ENCODE data around the gene CPEB3.

Gene CPEB3

DNA sequence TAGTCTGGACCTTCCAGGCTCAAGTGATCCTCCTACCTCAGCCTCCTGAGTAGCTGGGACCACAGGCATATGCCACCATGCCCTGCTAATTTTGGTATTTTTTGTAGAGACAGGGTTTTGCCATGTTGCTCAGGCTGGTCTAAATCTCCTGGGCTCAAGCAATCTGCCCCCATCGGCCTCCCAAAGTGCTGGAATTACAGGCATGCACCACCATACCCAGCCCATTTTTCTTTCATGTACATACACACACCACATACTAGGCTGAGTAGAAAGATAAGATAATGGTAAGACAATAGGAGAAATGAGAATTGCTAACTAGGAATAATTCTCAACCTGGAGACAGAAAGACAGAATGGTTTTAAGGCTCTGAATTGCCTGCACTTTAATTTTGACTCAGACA, 83.8 kb downstream of the CPEB3 start:
- H3K4me1 Mint-ChIP-seq (ENCODE audit: low read depth): peaks cover 9% of the 10 kb centered on the region
- no peaks in the 10 kb centered on the region for H3K36me3 Mint-ChIP-seq (ENCODE audit: low read depth)
- H3K4me3 Mint-ChIP-seq: no peak overlapping the region
- no peak overlapping the region for H3K27ac Mint-ChIP-seq
- no peaks in the 10 kb centered on the region for H3K9me3 Mint-ChIP-seq
- no peaks in the 10 kb centered on the region for H3K27me3 Mint-ChIP-seq

GRCh38 chr10:92203919-92204623, 86.8 kb downstream of the CPEB3 start:
- Mint-ChIP-seq H3K27ac (no peak overlapping the region), H3K27me3 (no peaks in the 10 kb centered on the region), H3K4me1 (ENCODE audit: low read depth) (no peaks in the 10 kb centered on the region), H3K36me3 (ENCODE audit: low read depth) (no peaks in the 10 kb centered on the region), H3K4me3 (no peak overlapping the region), H3K9me3 (no peaks in the 10 kb centered on the region)

GRCh38 chr10:92202536-92202935, 88.3 kb downstream of the CPEB3 start:
- Mint-ChIP-seq H3K27ac (no peak overlapping the region), H3K9me3 (no peaks in the 10 kb centered on the region), H3K4me3 (no peak overlapping the region), H3K36me3 (ENCODE audit: low read depth) (no peaks in the 10 kb centered on the region), H3K27me3 (no peaks in the 10 kb centered on the region), H3K4me1 (ENCODE audit: low read depth) (no peaks in the 10 kb centered on the region)

DNA sequence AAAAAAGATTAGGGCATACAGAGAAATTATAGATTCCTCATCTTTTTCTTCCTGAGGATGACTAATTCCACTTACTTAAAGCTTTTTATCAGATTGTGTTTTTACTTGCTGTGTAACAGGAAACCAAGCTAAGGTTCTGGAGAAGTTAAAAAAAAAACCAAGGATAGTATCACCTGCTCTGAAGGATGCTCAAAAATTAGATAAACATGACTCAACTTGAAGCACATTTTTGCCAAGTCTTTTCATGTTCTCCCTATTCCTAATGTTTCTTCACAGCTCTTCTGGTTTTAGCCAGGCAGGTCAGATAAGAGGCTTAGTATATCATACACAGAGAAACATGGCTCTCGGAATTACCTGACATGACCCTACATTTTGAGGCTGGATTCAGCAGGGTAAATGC, 90.3 kb downstream of the CPEB3 start:
- H3K9me3 Mint-ChIP-seq: no peaks in the 10 kb centered on the region
- no peak overlapping the region for H3K27ac Mint-ChIP-seq
- no peak overlapping the region for H3K4me3 Mint-ChIP-seq
- H3K4me1 Mint-ChIP-seq (ENCODE audit: low read depth): no peaks in the 10 kb centered on the region
- no peaks in the 10 kb centered on the region for H3K27me3 Mint-ChIP-seq
- H3K36me3 Mint-ChIP-seq (ENCODE audit: low read depth): no peaks in the 10 kb centered on the region

GRCh38 chr10:92187101-92187500, 103.8 kb downstream of the CPEB3 start:
- Mint-ChIP-seq H3K4me1 (ENCODE audit: low read depth) (no peaks in the 10 kb centered on the region), H3K4me3 (no peak overlapping the region), H3K9me3 (no peaks in the 10 kb centered on the region), H3K36me3 (ENCODE audit: low read depth) (no peaks in the 10 kb centered on the region), H3K27ac (no peak overlapping the region), H3K27me3 (no peaks in the 10 kb centered on the region)

GRCh38 chr10:92184977-92185376, 105.9 kb downstream of the CPEB3 start:
- Mint-ChIP-seq H3K27me3 (no peaks in the 10 kb centered on the region), H3K27ac (no peak overlapping the region), H3K4me3 (no peak overlapping the region), H3K36me3 (ENCODE audit: low read depth) (no peaks in the 10 kb centered on the region), H3K4me1 (ENCODE audit: low read depth) (no peaks in the 10 kb centered on the region), H3K9me3 (no peaks in the 10 kb centered on the region)

GRCh38 chr10:92183199-92183598, 107.7 kb downstream of the CPEB3 start:
- no peaks in the 10 kb centered on the region for H3K27me3 Mint-ChIP-seq
- H3K4me1 Mint-ChIP-seq (ENCODE audit: low read depth): no peaks in the 10 kb centered on the region
- H3K4me3 Mint-ChIP-seq: no peak overlapping the region
- H3K36me3 Mint-ChIP-seq (ENCODE audit: low read depth): peaks cover 4% of the 10 kb centered on the region
- H3K27ac Mint-ChIP-seq: no peak overlapping the region
- H3K9me3 Mint-ChIP-seq: no peaks in the 10 kb centered on the region

DNA sequence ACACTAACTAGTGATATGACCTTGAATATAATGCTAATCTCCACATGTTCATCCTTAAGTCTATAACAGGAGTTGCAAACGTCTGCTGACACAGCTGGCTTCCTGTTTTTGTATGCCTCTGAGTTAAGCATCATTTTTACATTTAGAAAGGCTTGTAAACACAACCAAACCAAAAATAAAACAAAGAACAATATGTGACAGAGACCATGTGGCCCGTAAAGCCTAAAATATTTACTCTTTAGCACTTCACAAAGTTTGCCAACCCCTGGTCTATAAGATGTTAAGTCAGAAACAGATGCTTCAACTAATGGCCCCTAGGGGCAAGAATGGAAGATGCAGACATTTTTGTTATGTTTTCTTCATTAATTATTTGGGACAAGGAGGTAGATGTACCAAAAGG, 109.3 kb downstream of the CPEB3 start:
- no peak overlapping the region for H3K4me3 Mint-ChIP-seq
- no peak overlapping the region for H3K27ac Mint-ChIP-seq
- H3K36me3 Mint-ChIP-seq (ENCODE audit: low read depth): peaks cover 7% of the 10 kb centered on the region
- no peaks in the 10 kb centered on the region for H3K4me1 Mint-ChIP-seq (ENCODE audit: low read depth)
- no peaks in the 10 kb centered on the region for H3K27me3 Mint-ChIP-seq
- no peaks in the 10 kb centered on the region for H3K9me3 Mint-ChIP-seq

DNA sequence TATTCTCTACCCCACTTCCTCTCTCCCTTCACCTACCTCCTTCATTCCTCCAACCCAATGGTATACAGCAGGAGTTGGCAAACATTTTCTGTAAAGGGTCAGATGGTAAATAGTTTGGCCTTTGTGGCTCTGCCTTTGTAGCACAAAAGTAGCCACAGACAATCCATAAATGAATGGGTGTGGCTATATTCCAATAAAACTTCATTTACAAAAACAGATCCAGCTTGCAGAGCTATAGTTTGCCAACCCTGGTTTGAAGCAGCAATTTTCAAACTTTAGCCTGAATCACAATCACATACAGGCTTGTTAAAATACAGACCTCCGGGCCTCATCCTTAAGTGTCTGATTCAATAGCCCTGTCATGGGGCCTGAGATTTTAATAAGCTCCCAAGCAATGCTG, 110.5 kb downstream of the CPEB3 start:
- H3K27ac Mint-ChIP-seq: no peak overlapping the region
- no peaks in the 10 kb centered on the region for H3K27me3 Mint-ChIP-seq
- no peaks in the 10 kb centered on the region for H3K9me3 Mint-ChIP-seq
- H3K36me3 Mint-ChIP-seq (ENCODE audit: low read depth): peaks cover 7% of the 10 kb centered on the region
- H3K4me1 Mint-ChIP-seq (ENCODE audit: low read depth): no peaks in the 10 kb centered on the region
- no peak overlapping the region for H3K4me3 Mint-ChIP-seq

GRCh38 chr10:92177546-92177945, 113.3 kb downstream of the CPEB3 start:
- H3K36me3 Mint-ChIP-seq (ENCODE audit: low read depth): peaks cover 7% of the 10 kb centered on the region
- H3K27ac Mint-ChIP-seq: no peak overlapping the region
- H3K27me3 Mint-ChIP-seq: no peaks in the 10 kb centered on the region
- no peak overlapping the region for H3K4me3 Mint-ChIP-seq
- H3K9me3 Mint-ChIP-seq: no peaks in the 10 kb centered on the region
- no peaks in the 10 kb centered on the region for H3K4me1 Mint-ChIP-seq (ENCODE audit: low read depth)

DNA sequence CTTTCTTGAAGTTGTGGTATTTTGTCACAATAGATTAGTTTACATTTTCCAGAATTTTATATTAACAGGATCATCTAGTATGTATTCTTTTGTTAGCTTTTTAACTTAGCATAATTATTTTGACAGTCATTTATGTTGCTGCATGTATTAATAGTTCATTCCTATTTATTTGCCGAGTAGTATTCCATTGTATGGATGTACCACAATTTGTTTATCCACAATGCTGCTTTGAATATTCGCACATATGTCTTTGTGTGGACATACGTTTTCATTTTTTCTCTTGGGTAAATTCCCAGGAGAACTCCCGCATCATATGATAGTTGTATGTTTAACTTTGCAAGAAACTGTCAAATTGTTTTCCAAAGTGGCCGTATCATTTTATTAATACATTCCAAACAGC, 115.7 kb downstream of the CPEB3 start:
- Mint-ChIP-seq H3K36me3 (ENCODE audit: low read depth) (peaks cover 7% of the 10 kb centered on the region), H3K4me1 (ENCODE audit: low read depth) (no peaks in the 10 kb centered on the region), H3K9me3 (no peaks in the 10 kb centered on the region), H3K27me3 (no peaks in the 10 kb centered on the region), H3K27ac (no peak overlapping the region), H3K4me3 (no peak overlapping the region)

- H3K9me3 Mint-ChIP-seq: peaks cover 8% of the 10 kb centered on the region
- no peaks in the 10 kb centered on the region for H3K27me3 Mint-ChIP-seq
- no peaks in the 10 kb centered on the region for H3K4me1 Mint-ChIP-seq (ENCODE audit: low read depth)
- H3K4me3 Mint-ChIP-seq: no peak overlapping the region
- no peak overlapping the region for H3K27ac Mint-ChIP-seq
- peaks cover 11% of the 10 kb centered on the region for H3K36me3 Mint-ChIP-seq (ENCODE audit: low read depth)
These were observed 116.9 kb downstream of the CPEB3 start for GRCh38 chr10:92173996-92174395.

- Mint-ChIP-seq H3K27me3 (no peaks in the 10 kb centered on the region), H3K36me3 (ENCODE audit: low read depth) (peaks cover 12% of the 10 kb centered on the region), H3K9me3 (peaks cover 4% of the 10 kb centered on the region), H3K4me1 (ENCODE audit: low read depth) (no peaks in the 10 kb centered on the region), H3K27ac (no peak overlapping the region), H3K4me3 (no peak overlapping the region)
These were observed 126.7 kb downstream of the CPEB3 start for GRCh38 chr10:92164036-92164696.

GRCh38 chr10:92162541-92162940, 128.3 kb downstream of the CPEB3 start:
- Mint-ChIP-seq H3K4me1 (ENCODE audit: low read depth) (no peaks in the 10 kb centered on the region), H3K27ac (no peak overlapping the region), H3K27me3 (no peaks in the 10 kb centered on the region), H3K4me3 (no peak overlapping the region), H3K36me3 (ENCODE audit: low read depth) (peaks cover 12% of the 10 kb centered on the region), H3K9me3 (peaks cover 4% of the 10 kb centered on the region)

DNA sequence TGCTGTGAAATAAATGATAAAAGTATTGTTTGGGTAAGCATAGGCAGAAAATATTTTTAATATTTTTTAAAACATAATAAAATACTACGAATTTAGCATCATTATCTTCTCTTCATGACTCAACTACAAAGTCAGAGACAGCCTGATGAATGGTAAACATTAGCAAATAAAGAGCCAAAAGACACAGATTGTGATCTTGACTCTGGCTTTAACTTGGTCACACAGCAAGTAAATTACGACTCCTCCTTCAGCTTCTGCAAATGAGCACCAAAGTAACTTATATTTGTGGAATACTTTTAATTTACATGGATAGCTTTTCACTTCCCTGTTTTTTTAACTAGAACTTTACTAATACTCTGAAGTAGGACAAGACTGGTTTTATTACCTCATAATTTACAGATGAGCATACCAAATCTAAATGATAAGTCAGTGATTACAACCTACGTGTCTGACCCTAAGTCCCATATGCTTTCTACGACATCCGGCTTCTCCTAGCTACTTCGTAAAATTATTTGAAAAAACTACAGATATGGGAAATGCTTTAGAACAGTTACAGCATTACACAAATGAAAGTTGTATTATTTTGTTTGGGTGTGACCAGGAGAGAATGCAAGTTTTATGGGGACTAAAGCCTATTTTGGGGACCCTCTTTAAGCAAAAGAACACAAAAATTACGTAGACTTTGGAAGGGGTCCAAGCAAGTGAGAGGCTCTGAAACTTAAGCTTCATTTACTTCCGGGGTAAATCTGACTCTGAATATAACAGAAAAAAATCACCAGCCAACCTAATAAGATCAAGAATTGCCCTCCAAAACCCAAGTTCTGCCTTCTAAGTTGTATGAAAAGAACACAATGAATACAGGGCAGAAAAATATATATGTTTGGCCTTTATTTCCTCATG, 133.8 kb downstream of the CPEB3 start:
- H3K4me1 Mint-ChIP-seq (ENCODE audit: low read depth): no peaks in the 10 kb centered on the region
- H3K27me3 Mint-ChIP-seq: no peaks in the 10 kb centered on the region
- H3K9me3 Mint-ChIP-seq: no peaks in the 10 kb centered on the region
- no peak overlapping the region for H3K27ac Mint-ChIP-seq
- no peak overlapping the region for H3K4me3 Mint-ChIP-seq
- H3K36me3 Mint-ChIP-seq (ENCODE audit: low read depth): no peaks in the 10 kb centered on the region
